IPS DF 4.7 (cell line): Measurements from ENCODE around the gene DGCR2.
"Not testable (repeated sequence)": the region's sequence is repeated elsewhere in the genome, so short reads cannot be mapped to it uniquely, and the experiment has no call there.

Experiments
- DNase-seq: peaks from one replicate; pipeline ENCODE4 v3.0.0-alpha.2; 2013; ENCODE audit warnings: low spot score; ENCODE audit errors: extremely low read depth

The DGCR2 gene

GRCh38 chr22:19109198-19110063 is 12.8 kb downstream of the DGCR2 start:
- DNase-seq: no peak

DNA sequence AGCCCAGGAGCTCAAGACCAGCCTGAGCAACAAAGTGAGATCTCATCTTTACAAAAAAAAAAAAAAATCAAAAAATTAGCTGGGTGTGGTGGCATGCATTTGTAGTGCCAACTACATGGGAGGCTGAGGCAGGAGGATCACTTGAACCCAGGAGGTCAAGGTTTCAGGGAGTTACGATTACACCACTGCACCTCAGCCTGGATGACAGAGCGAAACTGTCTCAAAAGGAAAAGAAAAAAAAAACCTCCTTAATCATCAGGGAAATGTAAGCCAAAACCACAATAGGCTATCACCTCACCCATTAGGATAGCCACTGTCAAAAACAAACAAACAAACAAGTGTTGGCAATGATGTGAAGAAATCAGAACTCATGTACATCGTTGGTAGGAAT is 13.4 kb downstream of the DGCR2 start:
- DNase-seq: no peak

- no peak for DNase-seq
Observed at GRCh38 chr22:19107730-19108074, 14.5 kb downstream of the DGCR2 start.

GRCh38 chr22:19106886-19107729 is 15.1 kb downstream of the DGCR2 start:
- DNase-seq: no peak

- no peak for DNase-seq
Observed at GRCh38 chr22:19105867-19106802, 16.1 kb downstream of the DGCR2 start.

- no peak for DNase-seq
Observed at GRCh38 chr22:19105456-19105855, 16.8 kb downstream of the DGCR2 start.

DNA sequence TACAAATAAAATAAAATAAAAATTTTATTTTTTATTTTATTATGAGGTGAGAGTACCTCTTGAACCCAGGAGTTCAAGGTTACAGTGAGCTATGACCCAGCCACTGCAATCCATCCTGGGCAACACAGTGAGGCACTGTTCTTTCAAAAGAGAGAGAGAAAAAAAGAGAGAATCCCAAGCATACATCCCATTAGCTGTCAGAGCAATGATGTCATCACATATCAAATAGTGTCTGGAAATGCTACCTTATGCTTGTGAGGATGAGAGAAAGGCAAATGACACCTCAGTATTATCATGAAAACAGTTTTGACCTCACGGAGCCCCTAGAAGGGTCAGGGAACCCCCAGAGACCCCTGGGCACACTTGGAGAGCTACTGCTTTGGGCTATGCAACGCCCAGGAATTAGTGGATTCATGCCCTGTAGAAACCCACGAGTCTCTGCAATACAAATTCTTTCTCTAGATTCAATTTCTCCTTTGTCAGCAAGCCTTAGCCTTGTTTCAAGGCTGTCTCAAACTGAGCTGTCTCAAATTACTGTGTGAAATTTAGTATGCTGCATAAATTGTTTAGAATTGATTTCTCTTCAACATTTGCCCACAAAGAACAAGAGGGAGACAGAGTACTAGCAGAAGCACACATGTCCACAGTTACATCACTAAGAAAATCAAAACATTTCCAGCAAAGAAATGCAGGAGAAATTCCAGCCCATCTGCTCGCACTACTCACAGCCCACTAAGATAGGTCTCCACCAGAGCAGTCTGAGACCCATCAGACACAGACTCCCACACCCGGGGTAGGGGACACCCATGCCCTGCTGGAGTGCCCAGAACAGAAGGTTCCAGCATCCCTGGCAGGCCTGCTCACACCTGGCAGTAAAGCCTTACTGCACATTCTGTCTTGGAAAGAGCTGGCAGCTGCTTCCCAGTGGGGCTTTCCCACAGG is 18.1 kb downstream of the DGCR2 start:
- no peak for DNase-seq

DNA sequence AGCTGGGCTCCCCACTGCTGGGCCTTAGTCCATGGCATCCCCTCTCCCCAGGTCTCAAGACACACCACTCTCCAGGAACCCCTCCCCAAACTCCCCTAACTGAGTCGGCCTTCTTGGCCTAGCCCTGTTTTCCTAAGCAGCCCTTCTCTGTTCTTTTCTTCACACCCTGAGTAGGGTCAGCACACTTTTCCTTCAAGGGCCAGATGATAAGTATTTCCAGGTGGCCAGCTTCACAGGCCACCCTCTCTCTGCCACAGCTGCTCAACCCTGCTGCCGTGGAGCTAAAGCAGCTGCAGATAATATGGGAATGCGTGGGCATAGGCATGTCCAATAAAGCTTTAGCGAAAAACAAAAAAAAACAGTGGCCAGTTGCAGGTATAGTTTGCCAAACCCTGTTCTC is 24.1 kb downstream of the DGCR2 start:
- DNase-seq: no peak

GRCh38 chr22:19097518-19097917 is 24.7 kb downstream of the DGCR2 start:
- no peak for DNase-seq

DNA sequence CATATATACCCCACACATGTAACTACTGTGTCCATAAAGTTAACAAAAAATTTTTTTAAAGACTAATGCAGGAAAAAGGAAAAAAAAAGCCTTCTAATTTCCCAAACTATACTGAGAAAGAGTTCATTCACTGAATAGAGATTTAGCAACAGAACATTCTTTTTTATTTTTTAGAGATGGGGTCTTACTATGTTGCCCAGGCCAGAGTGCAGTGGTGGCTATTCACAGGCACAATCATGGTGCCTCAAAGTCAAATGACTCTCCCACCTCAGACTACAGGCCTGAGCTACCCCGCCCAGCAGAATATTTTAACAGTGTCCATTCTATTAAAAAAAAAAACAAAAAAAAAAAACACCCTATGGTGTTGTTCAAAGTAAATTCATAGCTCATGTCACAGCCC is 25.7 kb downstream of the DGCR2 start:
- DNase-seq: no peak

- no peak for DNase-seq
Observed at GRCh38 chr22:19094393-19094997, 27.7 kb downstream of the DGCR2 start.

DNA sequence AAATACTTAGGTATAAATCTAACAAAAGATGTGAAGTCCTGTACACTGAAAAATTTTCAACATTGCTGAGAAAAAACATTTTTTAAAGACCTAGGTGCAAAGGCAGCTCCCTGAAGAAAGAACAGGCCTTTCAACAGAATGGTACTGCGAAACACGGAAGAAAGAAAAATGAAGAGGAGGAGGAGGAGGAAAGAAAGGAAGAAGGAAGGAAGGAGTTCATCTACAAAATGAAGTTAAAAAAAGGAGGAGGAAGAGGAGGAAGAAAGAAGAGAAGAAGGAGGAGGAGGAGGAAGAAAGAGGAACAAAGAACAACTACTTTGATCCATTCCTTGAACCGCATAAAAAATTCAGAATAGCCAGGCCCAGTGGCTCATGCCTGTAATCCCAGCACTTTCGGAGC is 29.5 kb downstream of the DGCR2 start:
- no peak for DNase-seq

DNA sequence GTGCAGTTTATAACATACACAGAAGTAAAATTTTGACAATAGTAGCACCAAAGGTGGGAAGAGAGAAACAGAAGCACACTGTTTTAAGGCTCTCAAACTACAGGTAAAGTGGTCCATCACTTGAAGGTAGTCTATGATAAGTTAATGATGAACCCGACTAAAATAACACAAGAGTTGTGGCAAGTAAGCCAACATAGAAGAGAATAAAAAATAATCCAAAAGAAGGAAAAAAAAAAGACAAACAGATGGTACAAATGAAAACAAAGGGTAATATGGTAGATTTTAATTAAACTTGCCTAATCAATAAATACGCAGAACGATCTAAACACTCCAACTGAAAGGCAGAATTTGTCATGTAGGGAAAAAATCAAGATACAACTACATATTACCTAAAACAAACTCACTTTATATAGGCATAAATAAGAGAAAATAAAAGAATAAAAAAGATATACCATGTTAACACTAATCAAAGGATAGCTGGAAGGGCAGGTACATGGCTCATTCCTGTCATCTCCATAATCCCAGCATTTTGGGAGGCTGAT is 31.6 kb downstream of the DGCR2 start:
- DNase-seq: no peak

- DNase-seq: no peak
Observed at GRCh38 chr22:19090183-19090582, 32.0 kb downstream of the DGCR2 start.

DNA sequence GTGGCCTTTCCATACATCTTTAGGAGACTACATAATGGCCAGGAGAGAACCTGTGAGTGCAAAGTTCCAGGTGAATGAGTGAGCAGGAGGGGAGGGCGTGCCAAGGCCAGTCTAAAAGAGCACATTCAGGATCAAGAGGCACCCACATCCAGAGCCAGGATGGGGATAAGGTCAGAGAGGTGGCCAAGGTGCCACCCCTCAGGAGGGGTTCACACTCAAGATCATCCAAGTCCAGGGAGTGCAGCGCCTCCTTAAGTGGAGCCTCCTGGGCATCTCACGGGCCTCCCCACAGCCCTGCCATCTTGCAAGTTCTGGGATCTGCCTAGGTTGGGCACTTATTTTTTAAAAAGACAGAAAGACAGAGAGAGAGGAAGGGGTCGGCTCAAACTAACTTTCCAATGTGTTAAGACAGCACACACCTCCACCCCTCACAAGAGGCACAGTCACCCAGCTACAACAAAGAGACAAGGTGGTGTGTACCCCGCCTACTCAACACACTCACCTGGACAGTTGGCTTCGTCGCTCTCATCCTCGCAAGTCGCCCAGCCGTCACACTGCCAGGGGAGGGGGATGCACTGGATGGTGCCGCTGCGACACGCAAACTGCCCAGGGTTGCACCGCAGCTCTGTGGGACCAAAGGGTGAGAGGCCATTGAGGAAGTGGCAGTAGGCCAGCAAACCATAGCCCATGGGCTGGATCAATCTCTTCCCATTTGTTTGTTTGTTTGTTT is 33.2 kb downstream of the DGCR2 start:
- DNase-seq: no peak

DNA sequence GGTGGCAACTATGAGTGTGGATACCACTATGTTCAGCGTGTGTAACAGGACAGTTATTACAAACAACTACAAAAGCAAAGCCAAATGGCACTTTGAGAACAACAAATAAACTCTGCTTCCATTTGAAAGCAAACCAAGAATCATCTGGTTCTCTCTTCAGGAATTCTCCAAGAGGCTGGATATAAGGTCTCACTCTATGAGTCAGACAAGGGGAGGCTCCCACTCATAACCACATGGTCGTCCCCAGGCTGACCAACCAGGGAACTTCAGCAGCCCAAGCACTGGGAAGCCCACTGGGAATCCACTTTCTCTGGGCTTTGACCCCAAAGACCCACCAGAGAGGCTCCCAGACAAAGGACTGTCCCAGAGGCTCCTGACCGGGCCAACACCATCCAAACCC is 35.3 kb downstream of the DGCR2 start:
- DNase-seq: no peak

DNA sequence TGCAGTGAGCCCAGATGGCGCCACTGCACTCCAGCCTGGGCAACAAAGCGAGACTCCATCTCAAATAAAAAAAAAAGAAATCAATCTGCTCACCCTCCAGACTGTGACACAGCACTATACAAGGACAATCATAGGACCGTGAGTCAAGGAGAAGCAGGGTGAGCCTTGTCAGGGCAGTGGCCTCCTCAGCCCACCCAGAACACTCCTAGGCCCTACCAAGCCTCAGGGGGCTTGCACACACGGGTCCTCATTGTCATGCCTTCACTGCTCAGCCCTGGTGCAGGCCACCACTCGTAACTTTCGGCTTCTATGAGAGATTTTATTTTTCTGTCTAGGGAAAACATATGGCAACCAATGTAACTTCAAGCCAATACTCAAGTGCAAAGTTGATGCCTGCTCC is 35.8 kb downstream of the DGCR2 start:
- no peak for DNase-seq

GRCh38 chr22:19085233-19085718 is 36.9 kb downstream of the DGCR2 start:
- no peak for DNase-seq

DNA sequence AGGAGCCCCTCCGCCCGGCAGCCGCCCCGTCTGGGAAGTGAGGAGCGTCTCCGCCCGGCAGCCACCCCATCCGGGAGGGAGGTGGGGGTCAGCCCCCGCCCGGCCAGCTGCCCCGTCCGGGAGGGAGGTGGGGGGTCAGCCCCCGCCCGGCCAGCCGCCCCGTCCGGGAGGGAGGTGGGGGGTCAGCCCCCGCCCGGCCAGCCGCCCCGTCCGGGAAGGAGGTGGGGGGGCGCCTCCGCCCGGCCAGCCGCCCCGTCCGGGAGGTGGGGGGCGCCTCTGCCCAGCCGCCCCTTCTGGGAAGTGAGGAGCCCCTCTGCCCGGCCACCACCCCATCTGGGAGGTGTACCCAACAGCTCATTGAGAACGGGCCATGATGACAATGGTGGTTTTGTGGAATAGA is 37.6 kb downstream of the DGCR2 start:
- DNase-seq: not testable (repeated sequence)
